Activated T-cell treated with anti-CD3 and anti-CD28 coated beads, Interleukin-2, amount 50 U/mL, for 72 hours (primary cell): ENCODE data around the gene PCGF2. TPM values are rescaled to one million over a fixed set of nuclear protein-coding genes. Genes with fewer than 3 reads are reported as not detected.
A peak's percentile ranks its signal among the peaks of the same experiment; 100 is the strongest.

Experiments
- ATAC-seq, 2 donors: fragments of 150-1000 bp; cut with Tn5 transposase; replicated peaks in 1 of 2; 2 replicates each; pipeline ENCODE4 v1.10.0; 2021; ENCODE audit warnings: moderate library complexity in 2 of 2, mild to moderate bottlenecking in 1 of 2
- DNase-seq, 2 donors: peaks; one replicate each; pipeline ENCODE4 v3.0.0; 2021 to 2022; ENCODE audit warnings: mixed read lengths in 1 of 2
- H3K27ac Mint-ChIP-seq: one replicate; pipeline ENCODE4 v1.8.0; 2022; ENCODE audit warnings: mild to moderate bottlenecking, moderate library complexity, mixed read lengths
- H3K27me3 Mint-ChIP-seq: one replicate; pipeline ENCODE4 v1.8.0; 2022; ENCODE audit warnings: low read depth, mixed read lengths
- H3K36me3 Mint-ChIP-seq, 2 donors: one replicate each; pipeline ENCODE4 v1.8.0; 2022; ENCODE audit warnings: mixed read lengths in 2 of 2, mild to moderate bottlenecking in 1 of 2; ENCODE audit not compliant: insufficient read depth in 2 of 2
- H3K4me1 Mint-ChIP-seq: one replicate; pipeline ENCODE4 v1.8.0; 2022; ENCODE audit warnings: low read depth, mixed read lengths
- H3K4me3 Mint-ChIP-seq, 2 donors: one replicate each; pipeline ENCODE4 v1.8.0; 2022; ENCODE audit warnings: mild to moderate bottlenecking in 2 of 2, mixed read lengths in 2 of 2, moderate library complexity in 2 of 2
- H3K9me3 Mint-ChIP-seq, 2 donors: one replicate each; pipeline ENCODE4 v1.8.0; 2022; ENCODE audit warnings: mixed read lengths in 2 of 2
- total RNA-seq, 2 donors: library from RNA; stranded (reverse); gene quantifications; one replicate each; pipeline ENCODE4 v1.2.3, GENCODE V29; 2022

Gene PCGF2
- total RNA-seq, 2 donors from 2014 or later: 2.7 to 7.7 TPM

DNA sequence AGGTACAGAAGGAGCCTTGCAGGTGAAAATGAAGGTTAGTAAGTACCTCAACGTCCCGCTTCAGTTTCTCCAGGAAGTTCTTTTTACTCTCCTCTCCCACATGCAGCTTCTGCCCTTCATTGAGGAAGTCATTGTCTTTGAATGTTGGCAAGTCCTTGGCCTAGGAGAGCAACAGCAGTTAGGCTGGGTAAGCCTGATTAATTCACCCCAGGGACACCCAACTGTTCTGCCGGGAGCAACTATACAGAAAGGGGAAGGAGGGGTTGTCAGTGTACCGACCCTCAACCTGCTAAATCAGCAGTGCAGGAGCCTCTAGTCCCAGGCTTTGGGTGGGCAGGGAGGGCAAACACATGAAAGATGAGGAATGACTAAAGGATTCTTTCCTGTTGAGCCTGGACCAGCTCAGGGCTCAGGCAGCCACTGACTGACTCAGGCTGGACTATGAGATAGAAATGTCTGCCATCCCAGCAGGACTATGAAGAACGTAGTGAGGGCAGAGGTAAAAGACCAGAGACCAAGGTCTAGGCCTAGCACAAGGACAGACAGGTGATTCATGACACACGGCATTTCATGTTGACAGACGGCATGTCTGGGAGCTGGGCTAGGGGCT lies 29.6 kb upstream of the PCGF2 start:
- H3K36me3 Mint-ChIP-seq: peaks cover 5 to 9% of the 10 kb centered on the region in 2 donors
- H3K27ac Mint-ChIP-seq: no peak overlapping the region
- no peaks in the 10 kb centered on the region for H3K4me1 Mint-ChIP-seq
- no peaks in the 10 kb centered on the region for H3K9me3 Mint-ChIP-seq
- no peaks in the 10 kb centered on the region for H3K27me3 Mint-ChIP-seq
- DNase-seq (no peak), ATAC-seq (no peak)
- H3K4me3 Mint-ChIP-seq: no peak overlapping the region

DNA sequence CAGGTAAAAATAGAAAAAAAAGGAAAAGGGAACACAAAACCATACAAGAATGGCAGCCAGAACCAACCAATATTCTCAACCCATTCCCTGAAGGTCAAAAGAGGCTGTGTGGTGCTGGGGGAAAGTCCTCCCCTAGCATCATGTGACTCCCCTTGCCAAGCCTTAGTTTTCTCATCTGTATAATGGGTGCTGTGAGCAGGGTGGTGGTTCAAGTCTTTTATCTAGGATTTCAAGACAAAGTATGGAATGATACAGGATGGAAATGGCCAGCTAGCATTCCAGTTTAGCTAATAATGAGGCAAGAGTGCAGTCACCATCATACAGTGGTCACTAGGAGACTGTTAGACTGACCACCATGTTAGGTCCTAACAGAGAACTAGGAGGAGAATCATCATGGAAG lies 25.1 kb upstream of the PCGF2 start:
- no peaks in the 10 kb centered on the region for H3K9me3 Mint-ChIP-seq
- H3K4me3 Mint-ChIP-seq: no peak overlapping the region
- no peak overlapping the region for H3K27ac Mint-ChIP-seq
- ATAC-seq (no peak), DNase-seq (no peak)
- H3K36me3 Mint-ChIP-seq: peaks cover 2 to 6% of the 10 kb centered on the region in 2 donors
- no peaks in the 10 kb centered on the region for H3K27me3 Mint-ChIP-seq
- no peaks in the 10 kb centered on the region for H3K4me1 Mint-ChIP-seq

DNA sequence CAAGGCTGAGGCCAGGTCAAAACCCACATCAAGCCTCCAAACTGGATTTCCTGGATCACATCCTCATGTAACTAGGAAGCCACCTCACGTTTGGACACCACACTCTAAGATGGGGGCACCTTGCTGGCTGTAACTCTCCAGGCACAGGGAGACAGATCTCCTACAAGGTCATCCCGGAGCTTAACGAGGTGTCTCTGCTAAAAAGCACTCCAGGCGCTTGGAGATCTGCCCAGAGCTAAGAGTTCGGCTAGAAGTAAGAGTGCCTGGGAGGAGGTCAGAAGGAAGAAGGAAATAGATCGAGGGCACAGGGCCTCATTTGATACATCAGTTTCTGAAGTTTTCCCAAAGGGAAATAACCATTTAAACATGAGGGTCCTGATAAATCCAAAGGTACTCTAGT lies 20.3 kb upstream of the PCGF2 start:
- Mint-ChIP-seq H3K4me3 (no peak overlapping the region), H3K9me3 (no peaks in the 10 kb centered on the region), H3K36me3 (peaks cover 6 to 17% of the 10 kb centered on the region in 2 donors), H3K27me3 (no peaks in the 10 kb centered on the region), H3K27ac (no peak overlapping the region), H3K4me1 (no peaks in the 10 kb centered on the region)
- no peak for DNase-seq
- no peak for ATAC-seq

DNA sequence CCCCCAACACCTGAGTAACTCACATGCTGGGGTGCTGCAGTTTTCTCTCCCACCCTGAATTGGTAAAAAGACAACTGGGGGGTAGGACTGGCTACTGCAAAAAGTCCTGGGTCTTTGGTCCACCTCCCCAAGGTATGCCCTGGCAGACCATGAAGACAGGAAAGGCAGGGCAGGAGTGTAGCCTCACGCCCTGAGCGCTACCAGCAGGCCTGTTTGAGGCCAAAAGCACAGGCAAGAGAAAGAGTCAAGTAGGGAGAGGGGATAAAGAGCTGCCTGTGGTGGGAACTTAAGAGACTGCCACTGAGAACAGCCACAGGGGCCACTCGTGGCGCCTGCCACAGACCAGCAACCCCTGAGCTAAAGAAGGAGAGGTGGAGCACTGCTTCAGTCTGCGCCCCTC lies 18.2 kb upstream of the PCGF2 start:
- Mint-ChIP-seq H3K27me3 (no peaks in the 10 kb centered on the region), H3K36me3 (peaks cover 11 to 17% of the 10 kb centered on the region in 2 donors), H3K27ac (no peak overlapping the region), H3K9me3 (no peaks in the 10 kb centered on the region), H3K4me3 (no peak overlapping the region), H3K4me1 (no peaks in the 10 kb centered on the region)
- ATAC-seq: no peak
- no peak for DNase-seq

DNA sequence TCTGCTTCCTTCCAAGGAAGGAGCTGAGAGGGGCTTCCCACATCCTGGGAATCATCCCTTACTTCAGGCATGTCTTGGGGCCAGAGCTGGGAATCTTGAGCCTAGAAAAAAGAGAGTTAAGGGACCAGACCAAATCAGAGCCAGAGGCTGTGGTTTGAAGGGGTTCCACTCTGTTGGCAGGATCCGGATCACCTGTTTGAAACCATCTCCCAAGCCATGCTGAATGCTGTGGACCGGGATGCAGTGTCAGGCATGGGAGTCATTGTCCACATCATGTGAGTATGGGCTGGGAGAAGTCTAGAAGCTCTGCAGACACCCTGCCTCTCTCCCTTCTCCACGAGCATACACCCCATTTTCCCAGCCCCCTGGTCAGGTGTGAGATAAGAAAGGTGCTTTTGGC lies 14.1 kb upstream of the PCGF2 start:
- H3K4me3 Mint-ChIP-seq: no peak overlapping the region
- DNase-seq (no peak), ATAC-seq (no peak)
- no peaks in the 10 kb centered on the region for H3K4me1 Mint-ChIP-seq
- peaks cover 9 to 22% of the 10 kb centered on the region in 2 donors for H3K36me3 Mint-ChIP-seq
- H3K27me3 Mint-ChIP-seq: no peaks in the 10 kb centered on the region
- no peaks in the 10 kb centered on the region for H3K9me3 Mint-ChIP-seq
- H3K27ac Mint-ChIP-seq: no peak overlapping the region

DNA sequence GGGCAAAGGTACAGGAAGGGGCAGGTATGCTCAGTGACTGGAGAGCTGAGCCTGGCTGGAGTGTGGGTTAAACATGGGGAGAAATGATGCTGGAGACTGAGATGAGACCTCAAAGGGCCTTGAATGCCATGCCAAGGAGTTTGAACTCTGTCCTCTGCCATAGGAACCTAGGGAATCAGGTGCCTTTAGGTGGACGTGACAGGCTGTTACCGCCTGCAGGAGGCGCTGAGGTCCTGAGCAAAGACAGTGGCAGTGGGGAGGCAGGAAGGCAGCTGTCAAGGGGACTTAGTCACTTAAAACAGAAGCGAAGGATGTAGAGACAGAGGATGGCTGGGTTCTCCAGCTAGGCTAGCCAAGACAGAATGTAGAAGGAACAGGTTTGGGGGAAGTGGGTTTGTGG lies 13.5 kb upstream of the PCGF2 start:
- Mint-ChIP-seq H3K27me3 (no peaks in the 10 kb centered on the region), H3K27ac (peak overlapping the region; percentile 2), H3K4me3 (no peak overlapping the region), H3K4me1 (no peaks in the 10 kb centered on the region), H3K36me3 (peaks cover 9 to 20% of the 10 kb centered on the region in 2 donors), H3K9me3 (no peaks in the 10 kb centered on the region)
- ATAC-seq: peak; percentile 40 to 42
- peak; percentile 36 to 44 for DNase-seq

DNA sequence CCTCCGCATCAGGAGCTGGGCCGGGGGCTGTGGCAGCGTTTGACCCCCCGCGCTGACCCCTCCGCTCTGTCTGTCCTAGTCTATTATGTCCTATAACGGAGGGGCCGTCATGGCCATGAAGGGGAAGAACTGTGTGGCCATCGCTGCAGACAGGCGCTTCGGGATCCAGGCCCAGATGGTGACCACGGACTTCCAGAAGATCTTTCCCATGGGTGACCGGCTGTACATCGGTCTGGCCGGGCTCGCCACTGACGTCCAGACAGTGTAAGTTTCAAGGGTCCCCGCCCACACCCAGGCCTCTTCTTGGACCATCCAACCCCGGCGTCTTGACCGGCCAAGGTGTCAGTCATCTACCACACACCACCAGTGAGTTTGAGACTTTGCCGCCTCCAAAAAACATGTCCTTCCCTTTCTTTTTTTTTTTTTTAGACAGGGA lies 5.0 kb upstream of the PCGF2 start:
- peaks cover 51% of the 10 kb centered on the region for H3K4me1 Mint-ChIP-seq
- ATAC-seq: no peak
- peak overlapping the region; percentile 93 for H3K27ac Mint-ChIP-seq
- H3K27me3 Mint-ChIP-seq: peaks cover 21% of the 10 kb centered on the region
- peak overlapping the region; percentile 88 to 98 for H3K4me3 Mint-ChIP-seq
- peaks cover 13 to 23% of the 10 kb centered on the region in 2 donors for H3K36me3 Mint-ChIP-seq
- no peak for DNase-seq
- H3K9me3 Mint-ChIP-seq: no peaks in the 10 kb centered on the region

DNA sequence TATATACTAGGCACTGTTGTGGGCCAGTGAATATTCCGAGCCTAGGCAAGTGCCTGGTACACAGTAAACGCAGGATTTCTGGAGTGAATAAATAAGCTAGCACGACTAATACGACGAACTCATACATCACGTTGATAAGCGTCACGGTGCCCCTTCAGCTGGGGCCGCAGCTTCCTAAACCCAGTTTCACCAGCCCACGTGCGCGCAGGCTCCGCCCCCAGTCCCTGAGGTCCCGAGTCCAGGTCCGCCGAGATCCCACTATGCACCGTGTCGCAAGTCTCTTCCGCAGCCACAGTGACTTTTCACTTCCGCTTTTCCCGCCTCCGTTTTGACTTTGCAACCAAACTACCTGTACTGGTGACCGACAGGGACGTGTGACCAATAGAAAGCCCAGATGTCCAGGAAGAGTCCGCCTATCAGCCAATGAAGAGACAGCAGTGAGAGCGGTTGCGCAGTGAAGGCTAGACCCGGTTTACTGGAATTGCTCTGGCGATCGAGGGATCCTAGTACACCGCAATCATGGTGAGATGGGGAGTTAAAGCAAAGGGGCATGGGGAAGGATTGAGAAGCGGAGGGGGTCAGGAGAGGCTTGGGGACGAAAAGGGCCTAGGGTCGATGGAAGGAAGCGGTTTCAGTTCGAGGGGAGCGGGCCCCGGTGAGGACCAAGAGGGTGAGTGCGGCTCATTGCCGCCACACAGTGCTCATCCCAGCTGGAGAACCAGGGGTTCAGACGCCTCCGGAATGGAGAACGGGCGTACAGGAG lies 4.4 kb upstream of the PCGF2 start, which contains the start of gene PSMB3:
TSS of gene PSMB3 (plus strand) at position 434 of the 763 bp plus-strand sequence. CDS start at position 520, 86 bp downstream.
- Mint-ChIP-seq H3K9me3 (no peaks in the 10 kb centered on the region), H3K27me3 (peaks cover 21% of the 10 kb centered on the region), H3K4me1 (peaks cover 51% of the 10 kb centered on the region), H3K4me3 (peak within 1 kb of the TSS; percentile 88 to 98), H3K36me3 (peaks cover 15 to 23% of the 10 kb centered on the region in 2 donors), H3K27ac (peak within 1 kb of the TSS; percentile 93)
- ATAC-seq (peak; percentile 87 to 90), DNase-seq (peak; percentile 95 to 98)

DNA sequence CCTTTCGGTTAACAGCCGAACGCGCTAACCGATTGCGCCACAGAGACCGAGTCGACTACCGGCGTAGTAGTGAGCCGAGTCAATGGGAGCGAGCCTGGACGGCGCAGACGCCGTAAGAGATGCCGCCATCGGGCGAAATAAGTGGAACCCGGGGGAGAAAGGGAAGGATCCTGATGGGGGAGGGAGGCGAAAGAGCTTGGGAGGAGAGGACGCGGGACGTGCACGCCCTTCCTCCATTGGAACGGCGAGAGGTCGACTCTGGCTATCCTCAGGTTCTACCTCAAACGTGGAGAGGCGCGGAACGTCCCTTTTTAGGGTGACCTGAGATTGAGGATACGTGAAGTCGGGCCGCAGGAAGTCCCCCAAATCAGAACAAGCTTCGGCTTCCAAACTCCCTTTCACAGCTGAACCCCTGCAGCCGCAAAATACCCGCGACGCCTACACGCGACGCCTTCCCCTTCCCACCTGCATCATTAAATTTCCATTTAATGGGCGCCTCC lies 3.7 kb upstream of the PCGF2 start:
- Mint-ChIP-seq H3K4me3 (peak overlapping the region; percentile 88 to 98), H3K27ac (peak overlapping the region; percentile 93), H3K27me3 (peaks cover 22% of the 10 kb centered on the region), H3K9me3 (no peaks in the 10 kb centered on the region), H3K4me1 (peaks cover 52% of the 10 kb centered on the region), H3K36me3 (peaks cover 15 to 22% of the 10 kb centered on the region in 2 donors)
- DNase-seq: peak; percentile 84 to 91
- peak; percentile 33 to 45 for ATAC-seq

DNA sequence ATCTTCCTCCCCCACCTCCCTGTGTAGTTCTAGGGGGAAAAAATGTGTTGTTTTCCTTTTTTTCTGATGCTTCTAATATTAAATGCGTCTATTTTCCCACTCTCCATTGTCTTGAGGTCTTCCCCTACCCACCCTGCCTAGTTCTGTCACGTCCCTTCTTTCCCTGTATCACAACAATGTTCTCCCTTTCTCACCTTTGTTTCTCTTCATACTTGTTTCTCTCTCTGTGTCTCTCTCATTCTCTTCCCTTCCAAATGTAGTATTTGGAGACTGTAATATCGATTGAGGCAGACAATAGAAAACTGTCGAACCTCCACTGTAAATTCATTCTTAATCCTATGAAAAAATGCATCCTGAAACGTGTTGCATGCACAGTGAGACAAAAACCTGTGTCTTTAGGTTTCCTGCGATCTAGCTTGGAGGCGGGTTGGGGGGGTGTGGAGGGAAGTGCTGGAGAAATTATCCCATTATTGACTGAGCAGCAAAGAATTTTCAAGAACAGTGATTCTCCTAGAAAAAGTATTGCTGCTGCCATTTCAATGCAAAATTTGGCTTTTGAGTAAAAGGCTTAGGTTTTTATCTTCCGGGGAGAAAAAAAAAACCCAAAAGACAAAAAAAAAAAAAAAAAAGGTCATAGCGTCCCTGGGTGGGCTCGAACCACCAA lies 3.1 kb upstream of the PCGF2 start:
- DNase-seq: no peak
- peaks cover 15 to 20% of the 10 kb centered on the region in 2 donors for H3K36me3 Mint-ChIP-seq
- peaks cover 28% of the 10 kb centered on the region for H3K27me3 Mint-ChIP-seq
- H3K27ac Mint-ChIP-seq: peak overlapping the region; percentile 93
- peak overlapping the region; percentile 88 to 98 for H3K4me3 Mint-ChIP-seq
- peaks cover 58% of the 10 kb centered on the region for H3K4me1 Mint-ChIP-seq
- ATAC-seq: no peak
- H3K9me3 Mint-ChIP-seq: no peaks in the 10 kb centered on the region

DNA sequence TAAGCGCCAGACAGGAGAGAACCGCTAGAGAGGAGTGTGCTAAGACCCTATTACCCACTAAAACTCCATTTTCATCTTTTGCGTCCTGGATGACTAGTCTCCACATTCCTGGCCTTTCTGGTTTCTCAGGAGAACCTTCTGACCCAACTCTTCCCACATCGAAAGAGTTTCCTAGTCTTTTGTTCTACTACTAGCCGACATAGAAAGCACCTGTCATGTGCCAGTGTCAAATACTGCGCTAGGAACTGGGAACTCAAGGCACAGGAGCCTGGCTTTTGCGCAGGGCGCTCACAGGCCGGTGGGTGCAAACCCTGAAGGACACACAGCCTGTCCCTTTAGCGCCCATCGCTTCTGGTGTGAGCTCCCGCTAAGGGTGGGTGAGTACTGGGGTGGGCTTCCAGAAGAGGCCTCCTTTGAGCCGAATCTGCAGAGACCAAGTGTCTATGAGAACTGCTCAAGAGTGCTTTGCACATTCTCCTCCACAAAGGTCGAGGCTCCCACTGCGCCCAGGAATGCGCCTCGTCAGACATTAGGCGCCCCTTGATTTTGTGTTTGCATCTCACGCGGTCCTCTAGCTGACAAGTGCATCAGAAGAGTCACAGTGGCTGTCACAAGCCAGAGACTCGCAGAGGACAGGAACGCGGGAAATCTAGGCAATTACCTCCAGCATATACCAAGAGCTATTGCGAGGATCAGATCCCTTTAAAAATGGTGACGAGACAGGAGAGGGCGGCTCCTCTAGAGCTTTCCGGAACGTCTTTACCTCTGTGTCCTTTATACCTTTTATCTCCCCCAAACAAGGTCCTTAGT lies 2.4 kb upstream of the PCGF2 start:
- DNase-seq (no peak), ATAC-seq (no peak)
- H3K27me3 Mint-ChIP-seq: peaks cover 34% of the 10 kb centered on the region
- H3K27ac Mint-ChIP-seq: peak overlapping the region; percentile 85
- no peaks in the 10 kb centered on the region for H3K9me3 Mint-ChIP-seq
- H3K4me3 Mint-ChIP-seq: peak overlapping the region; percentile 88 to 98
- H3K36me3 Mint-ChIP-seq: peaks cover 13 to 18% of the 10 kb centered on the region in 2 donors
- H3K4me1 Mint-ChIP-seq: peaks cover 63% of the 10 kb centered on the region

DNA sequence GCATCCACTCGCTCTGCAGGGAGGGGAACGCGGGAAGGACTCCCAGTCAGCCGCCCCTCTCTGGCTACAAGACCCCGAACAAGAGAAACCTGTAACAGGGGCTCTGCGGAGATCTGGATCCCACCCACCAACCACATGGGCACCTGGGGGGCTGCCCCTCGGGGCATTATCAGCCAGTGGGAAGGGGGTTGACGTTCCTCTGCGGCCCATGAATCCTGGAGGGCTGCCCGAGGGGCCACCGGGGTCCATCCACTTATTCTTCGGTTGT lies 1.8 kb upstream of the PCGF2 start:
- H3K4me1 Mint-ChIP-seq: peaks cover 63% of the 10 kb centered on the region
- H3K27me3 Mint-ChIP-seq: peaks cover 37% of the 10 kb centered on the region
- no peak overlapping the region for H3K27ac Mint-ChIP-seq
- ATAC-seq (no peak), DNase-seq (no peak)
- peaks cover 13 to 16% of the 10 kb centered on the region in 2 donors for H3K36me3 Mint-ChIP-seq
- peak overlapping the region; percentile 88 to 98 for H3K4me3 Mint-ChIP-seq
- no peaks in the 10 kb centered on the region for H3K9me3 Mint-ChIP-seq
